ENCODE data around the gene YEATS2.

GRCh38 chr3:183854318-183855035, 156.9 kb downstream of the YEATS2 start:
- TF ChIP-seq KLF1 (tag by site-specific recombination; IDR thresholded peaks at IDR 0.05) (no peak), REST (tag by site-specific recombination; IDR thresholded peaks at IDR 0.05) (no peak), ELK4 (IDR thresholded peaks at IDR 0.05; ENCODE audit: borderline replicate concordance, low read depth, low read length) (no peak), CTCF (tag by site-specific recombination; IDR thresholded peaks at IDR 0.05) (no peak), ZNF488 (tag by site-specific recombination; IDR thresholded peaks at IDR 0.05) (no peak), ZNF280D (tag by site-specific recombination; IDR thresholded peaks at IDR 0.05) (no peak)
